ENCODE measurements around the gene VWDE.
"Not testable (repeated sequence)": the region's sequence is repeated elsewhere in the genome, so short reads cannot be mapped to it uniquely, and the experiment has no call there.

VWDE gene
- 0 to 2.5 (median 0.22) reads per million in 4 experiments for total RNA-seq

DNA sequence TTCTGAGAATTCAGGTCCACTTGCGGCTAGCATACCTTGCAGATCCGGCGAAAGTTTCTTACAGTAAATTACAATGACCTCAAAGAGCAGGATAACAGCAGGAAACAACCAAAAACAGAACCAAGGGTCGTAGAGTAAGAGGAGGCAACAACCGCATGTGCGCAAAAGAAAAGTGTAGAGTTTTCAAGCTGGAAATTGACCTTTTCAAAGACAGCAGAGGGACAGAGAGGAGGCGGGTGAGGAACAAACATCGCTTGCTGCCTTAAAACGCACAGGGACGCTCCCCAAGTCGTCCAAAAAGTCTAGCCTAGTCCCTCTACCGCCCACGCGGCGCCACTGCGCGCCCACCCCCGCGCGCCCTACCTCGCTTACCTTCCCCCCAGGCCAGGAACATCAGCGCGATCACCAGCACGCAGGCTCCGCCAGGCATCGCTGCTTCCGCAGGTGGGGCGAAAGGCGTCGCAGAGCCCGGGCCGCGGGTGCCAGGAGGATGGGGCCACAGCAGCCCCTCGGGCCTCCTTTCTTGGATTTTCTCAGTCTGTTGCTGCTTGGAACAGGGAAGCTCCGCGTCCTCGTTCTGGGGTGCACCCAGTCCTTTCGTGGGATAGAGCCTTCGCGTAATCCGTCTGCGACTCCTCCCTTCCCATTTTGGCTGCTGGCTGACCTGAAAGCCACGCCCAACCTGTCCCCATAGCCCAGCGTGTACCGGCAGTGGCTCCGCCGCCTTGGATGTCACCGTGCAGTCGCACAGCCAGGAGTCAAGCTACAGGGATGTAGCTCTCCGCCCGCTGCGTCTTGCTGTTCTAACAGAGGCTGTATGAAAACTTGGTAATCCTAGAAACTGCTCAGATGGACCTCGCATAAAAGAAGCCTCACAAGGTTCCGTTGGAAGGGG, at the start of gene VWDE:
Gene VWDE (minus strand): TSS at position 579 of the 895 bp plus-strand sequence. CDS start 149 bp downstream, at position 430.
- DNase-seq = no peak

DNA sequence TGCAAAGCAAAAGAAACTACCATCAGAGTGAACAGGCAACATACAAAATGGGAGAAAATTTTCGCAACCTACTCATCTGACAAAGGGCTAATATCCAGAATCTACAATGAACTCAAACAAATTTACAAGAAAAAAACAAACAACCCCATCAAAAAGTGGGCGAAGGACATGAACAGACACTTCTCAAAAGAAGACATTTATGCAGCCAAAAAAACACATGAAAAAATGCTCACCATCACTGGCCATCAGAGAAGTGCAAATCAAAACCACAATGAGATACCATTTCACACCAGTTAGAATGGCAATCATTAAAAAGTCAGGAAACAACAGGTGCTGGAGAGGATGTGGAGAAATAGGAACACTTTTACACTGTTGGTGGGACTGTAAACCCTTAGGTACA, 49.5 kb upstream of the VWDE start:
- not testable (repeated sequence) for DNase-seq

DNA sequence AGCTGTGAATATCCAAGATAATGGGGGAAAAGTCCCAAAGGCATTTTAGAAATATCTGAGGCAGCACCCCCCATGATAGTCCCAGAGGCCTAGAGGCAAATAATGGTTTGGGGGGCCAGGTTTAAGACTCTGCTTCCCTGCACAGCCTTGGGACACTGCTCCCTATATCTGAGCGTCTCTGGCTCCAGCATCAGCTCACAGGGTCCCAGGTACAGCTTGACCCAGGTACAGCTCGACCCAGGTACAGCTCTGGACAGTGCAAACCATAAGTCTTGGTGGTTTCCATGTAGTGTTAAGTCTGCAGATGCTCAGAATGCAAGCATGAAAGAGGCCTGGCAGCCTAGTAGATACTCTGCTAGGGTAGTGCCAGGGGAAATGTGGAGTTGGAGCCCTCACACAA, 47.0 kb upstream of the VWDE start:
- DNase-seq = no peak

GRCh38 chr7:12444785-12445184, 41.1 kb upstream of the VWDE start:
- no peak for DNase-seq

- DNase-seq = no peak
These were observed 36.6 kb upstream of the VWDE start for GRCh38 chr7:12440229-12440628.

- no peak for DNase-seq
These were observed 33.4 kb upstream of the VWDE start for GRCh38 chr7:12436896-12437535.

DNA sequence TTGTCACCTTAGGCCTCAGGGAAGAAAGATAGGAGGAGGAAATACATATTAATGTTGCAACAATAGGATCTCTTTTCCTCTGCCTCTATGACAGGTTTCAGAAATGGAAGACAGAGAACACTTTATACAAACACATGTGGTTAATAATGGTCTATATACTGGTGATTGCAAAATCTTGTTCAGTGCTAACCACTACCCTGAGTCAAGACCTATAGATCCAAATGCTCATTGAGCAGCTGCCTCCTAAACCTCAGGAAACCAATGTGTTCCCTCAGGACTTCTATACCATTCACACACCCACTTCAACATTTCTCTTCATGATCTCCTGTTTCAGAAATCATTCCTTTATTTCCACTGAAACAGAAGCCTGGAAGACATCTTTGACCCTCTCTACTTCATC, 32.5 kb upstream of the VWDE start:
- DNase-seq = no peak

GRCh38 chr7:12434012-12434642, 30.5 kb upstream of the VWDE start:
- DNase-seq = no peak

GRCh38 chr7:12431886-12432556, 28.4 kb upstream of the VWDE start:
- no peak for DNase-seq

- DNase-seq = no peak
These were observed 21.6 kb upstream of the VWDE start for GRCh38 chr7:12425311-12425710.

DNA sequence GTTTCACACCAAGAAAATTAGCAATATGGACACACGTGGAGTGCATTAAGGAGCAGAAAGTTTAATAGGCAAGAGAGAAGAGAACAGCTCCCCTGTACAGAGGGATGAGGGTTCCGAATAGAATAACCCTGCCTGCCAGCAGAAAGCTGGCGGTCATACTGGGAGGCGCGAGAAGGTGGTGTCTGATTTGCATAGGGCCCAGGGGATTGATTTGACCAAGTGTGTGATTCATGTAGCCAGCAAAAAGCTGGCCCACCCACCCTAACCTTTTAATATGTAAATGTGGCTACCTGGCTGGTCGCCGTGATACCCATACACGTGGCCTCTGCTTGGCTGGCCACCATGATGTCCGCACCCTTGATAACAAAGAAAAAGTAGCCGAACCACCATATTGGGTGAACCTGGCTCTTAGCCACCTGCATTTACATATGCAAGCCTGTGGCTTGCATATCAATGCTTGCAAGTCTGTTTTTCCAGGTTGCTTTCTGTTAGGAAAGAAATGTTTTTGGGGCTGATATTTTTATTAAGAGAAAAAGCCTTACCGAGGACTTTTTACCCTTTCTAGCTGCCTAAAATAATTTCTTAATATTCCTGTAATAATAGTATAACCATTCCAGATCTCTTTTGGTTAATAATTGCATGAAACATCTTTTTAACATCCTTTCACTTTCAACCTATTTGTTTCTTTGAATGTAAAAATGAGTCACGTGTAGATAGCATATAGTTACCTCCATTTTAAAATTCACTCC, 20.5 kb upstream of the VWDE start:
- no peak for DNase-seq

GRCh38 chr7:12423355-12423996, 19.8 kb upstream of the VWDE start:
- DNase-seq = no peak

DNA sequence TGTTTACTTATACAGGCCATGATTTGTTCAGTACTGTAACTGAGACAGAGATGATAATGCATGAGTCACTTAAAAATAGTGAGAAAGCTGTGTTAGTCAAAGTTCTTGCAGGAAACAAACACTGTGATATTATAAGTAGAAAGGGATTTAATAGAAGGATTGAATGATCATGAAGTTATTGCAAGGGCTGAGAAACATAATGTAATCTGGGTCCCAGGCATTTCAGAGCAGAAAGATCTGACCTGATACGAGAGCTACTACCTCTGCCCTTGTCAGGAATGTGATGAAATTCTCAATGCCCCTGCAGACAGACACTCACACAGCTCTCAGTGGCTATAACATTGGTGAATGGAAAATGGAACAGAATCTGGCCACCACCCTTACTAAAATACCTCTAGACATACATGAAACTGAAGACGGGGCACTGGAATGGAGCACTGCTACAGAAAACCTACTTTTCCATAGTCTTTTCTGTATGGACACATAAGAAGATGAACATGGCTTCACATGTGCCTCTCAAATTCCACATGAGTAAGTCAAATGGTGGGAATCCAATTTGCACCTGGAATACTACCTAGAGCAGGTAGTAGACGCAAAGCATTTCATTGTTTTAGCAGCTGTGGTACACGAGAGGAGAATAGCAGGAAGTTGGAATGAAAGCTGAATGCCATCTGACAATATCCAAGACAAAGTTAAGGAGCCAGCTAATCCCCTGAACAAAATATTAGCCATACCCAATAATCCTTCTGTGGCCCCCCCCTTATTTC, 19.1 kb upstream of the VWDE start:
- DNase-seq = no peak

- no peak for DNase-seq
These were observed 14.8 kb upstream of the VWDE start for GRCh38 chr7:12418452-12418851.

DNA sequence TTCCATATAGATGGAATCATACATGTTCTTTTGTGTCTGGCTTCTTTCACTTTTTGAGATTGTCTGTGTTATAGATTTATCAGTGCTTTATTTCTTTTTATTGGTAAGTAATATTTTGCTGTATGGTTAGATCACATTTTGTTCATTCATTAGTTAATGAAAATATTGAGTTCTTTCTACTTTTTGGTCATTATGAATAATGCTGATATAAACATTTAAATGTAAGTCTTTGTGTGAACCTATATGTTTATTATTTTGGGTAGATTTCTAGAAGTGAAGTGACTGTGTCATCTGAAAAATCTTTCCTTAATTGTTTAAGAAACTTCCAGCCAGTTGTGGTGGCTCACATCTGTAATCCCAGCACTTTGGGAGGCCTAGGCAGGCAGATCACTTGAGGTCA, 11.4 kb upstream of the VWDE start:
- DNase-seq = no peak

DNA sequence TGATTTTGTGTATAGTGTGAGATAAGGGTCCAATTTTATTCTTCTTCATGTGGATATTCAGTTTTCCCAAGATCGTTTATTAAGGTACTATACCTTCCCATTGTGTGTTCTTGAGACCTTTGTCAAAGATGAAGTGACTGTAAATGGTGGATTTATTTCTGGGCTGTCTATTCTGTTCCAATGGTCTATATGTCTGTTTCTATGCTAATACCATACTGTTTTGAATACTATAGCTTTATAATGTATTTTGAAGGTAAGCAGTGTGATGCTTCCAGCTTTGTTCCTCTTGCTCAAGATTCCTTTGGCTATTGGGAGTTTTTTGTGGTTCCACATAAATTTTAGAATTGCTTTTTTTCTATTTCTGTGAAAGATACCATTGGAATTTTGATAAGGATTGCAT, 8.7 kb upstream of the VWDE start:
- DNase-seq = no peak

GRCh38 chr7:12410523-12410922, 6.9 kb upstream of the VWDE start:
- no peak for DNase-seq

GRCh38 chr7:12409097-12409711, 5.5 kb upstream of the VWDE start:
- no peak for DNase-seq

DNA sequence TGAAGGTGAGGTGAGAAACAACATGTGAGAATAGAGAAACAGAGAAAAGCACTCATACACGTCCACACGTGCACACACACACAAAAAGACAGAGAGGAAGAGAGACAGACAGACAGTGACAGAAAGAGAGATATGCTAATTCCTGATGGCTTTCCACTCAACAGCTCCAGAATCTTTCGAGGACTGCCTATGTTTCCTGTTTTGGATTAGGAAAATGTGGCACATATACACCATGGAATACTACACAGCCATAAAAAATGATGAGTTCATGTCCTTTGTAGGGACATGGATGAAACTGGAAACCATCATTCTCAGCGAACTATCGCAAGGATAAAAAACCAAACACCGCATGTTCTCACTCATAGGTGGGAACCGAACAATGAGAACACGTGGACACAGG, 4.0 kb upstream of the VWDE start:
- DNase-seq = not testable (repeated sequence)

DNA sequence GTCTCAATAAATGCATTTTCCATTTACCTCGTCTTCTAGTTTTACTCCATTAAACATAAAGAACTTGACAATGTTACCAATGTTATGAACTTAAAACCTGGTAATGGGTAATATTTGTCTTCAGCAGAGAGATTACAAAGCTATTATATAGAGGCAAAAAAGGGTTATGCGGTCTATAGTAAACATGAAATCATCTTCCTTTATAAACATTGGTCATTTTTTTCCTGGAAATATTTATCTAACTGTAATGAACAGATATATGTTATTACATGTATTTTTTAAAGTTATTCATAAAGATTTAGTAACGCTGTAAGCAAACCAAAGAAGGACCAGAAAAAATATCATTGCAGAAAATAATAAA, 1.3 kb downstream of the VWDE start:
- DNase-seq = no peak

Data from effector CD8-positive, alpha-beta T cell (primary cell).